ENCODE data around the gene RPL10A. TPM values are rescaled to one million over a fixed set of nuclear protein-coding genes. Genes with fewer than 3 reads are reported as not detected.

RPL10A gene
- total and polyA plus RNA-seq, 2 of the 8 experiments (the other 6 are each of a cell fraction or from before 2014, with no cell fraction given), result 1,893 to 2,948 TPM

DNA sequence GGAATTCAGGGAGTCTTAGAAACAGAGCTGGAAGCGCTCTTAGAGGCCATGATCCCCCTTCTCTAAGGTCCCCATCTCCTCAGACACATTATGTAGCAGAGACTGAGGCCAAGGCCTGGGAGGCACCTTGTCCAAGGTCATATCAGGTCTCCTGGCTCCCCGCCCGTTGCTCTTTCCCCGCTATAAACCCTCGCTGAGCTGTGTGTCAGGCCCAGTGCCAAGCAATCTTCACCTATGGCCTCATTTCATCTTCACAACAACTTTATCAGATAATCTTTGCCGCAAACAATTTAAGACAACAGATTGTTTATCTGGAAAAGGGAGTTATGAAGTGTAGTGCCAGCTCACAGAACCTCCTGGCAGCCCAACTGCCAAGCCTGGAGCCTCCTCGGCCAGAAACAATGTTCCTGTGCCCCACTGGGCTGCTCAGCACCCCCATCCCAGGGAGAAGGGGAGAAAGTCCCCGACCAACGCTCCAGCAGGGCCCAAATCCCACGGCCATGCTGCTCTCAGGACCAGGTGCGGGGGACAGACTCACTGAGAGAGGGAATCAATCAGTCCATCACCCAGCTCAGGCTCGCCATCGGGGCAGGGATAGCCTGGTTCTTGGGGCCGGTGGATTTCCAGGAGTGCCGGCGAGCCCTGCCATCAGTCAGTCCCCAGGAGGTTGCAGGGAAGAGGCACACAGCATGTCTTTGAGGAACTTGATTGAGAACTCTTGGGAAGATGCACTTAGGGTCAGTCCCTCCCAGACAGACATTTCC is 32.9 kb upstream of the RPL10A start:
- 91% methylated on average over 16 of the region's 16 CpGs; no CpG with 5 or more reads in 1 of the 2 experiments for WGBS, 2 experiments (ENCODE audit: extremely low coverage in 1 of 2, insufficient coverage in 1 of 2, insufficient read length in 1 of 2, insufficient replicate concordance in 2 of 2, low coverage in 1 of 2, low lambda C conversion rate in 2 of 2, missing lambda C conversion rate in 1 of 2)
- Histone ChIP-seq H2AFZ (ENCODE audit: low read length) (no peak overlapping the region), H4K8ac (ENCODE audit: extremely low read depth, insufficient read depth, low read length) (no peak overlapping the region), H3K18ac (ENCODE audit: extremely low read depth, low read length) (no peak overlapping the region), H3K36me3 (ENCODE audit: control insufficient read depth in 2 of 4, insufficient read depth in 4 of 4, low read length in 3 of 4) (no peaks in the 10 kb centered on the region), H2BK20ac (ENCODE audit: low read length) (no peak overlapping the region), H3K14ac (ENCODE audit: insufficient read length) (no peak overlapping the region), H3K27ac (ENCODE audit: low read depth, low read length) (no peak overlapping the region), H3K79me1 (ENCODE audit: low read depth, low read length) (no peaks in the 10 kb centered on the region), H3K27me3 (replicated peaks in 1 of 4; ENCODE audit: control insufficient read depth in 3 of 4, extremely low read depth in 1 of 4, insufficient read depth in 3 of 4, low read length in 3 of 4) (no peaks in the 10 kb centered on the region), H3K4me1 (replicated peaks in 1 of 4; ENCODE audit: control insufficient read depth in 3 of 4, insufficient read depth in 4 of 4, low read length in 3 of 4) (peaks cover 0 to 2% (median 0%) of the 10 kb centered on the region in 4 experiments; a peak in 1 of 7 replicates), H3K23ac (ENCODE audit: insufficient read length) (no peak overlapping the region), H4K5ac (ENCODE audit: insufficient read length, low read depth, low read length) (no peak overlapping the region), H2AK5ac (ENCODE audit: low read depth, low read length) (no peak overlapping the region), H3K4ac (replicated peaks; ENCODE audit: insufficient read length, low read depth, low read length) (no peak overlapping the region), H3K23me2 (ENCODE audit: low read depth, low read length) (no peaks in the 10 kb centered on the region), H2BK15ac (ENCODE audit: low read length) (0 out of 2 replicates have a peak overlapping the region, but pooled peaks have one; percentile 3), H2BK12ac (ENCODE audit: low read depth, low read length) (no peak overlapping the region), H4K20me1 (replicated peaks in 1 of 2; ENCODE audit: control insufficient read depth in 1 of 2, insufficient read depth in 2 of 2, low read length in 2 of 2) (no peaks in the 10 kb centered on the region), H4K91ac (replicated peaks; ENCODE audit: insufficient read length, low read length) (no peak overlapping the region), H3K4me3 (ENCODE audit: extremely low read depth in 1 of 4, insufficient read depth in 2 of 4, low read depth in 3 of 4, low read length in 4 of 4) (no peak overlapping the region), H3K79me2 (ENCODE audit: control insufficient read depth in 1 of 2, insufficient read depth in 2 of 2, low read length in 2 of 2) (no peaks in the 10 kb centered on the region), H3K56ac (replicated peaks; ENCODE audit: insufficient read length, low read depth, low read length) (no peak overlapping the region), H3K9ac (replicated peaks in 1 of 4; ENCODE audit: extremely low read depth in 1 of 4, low read depth in 3 of 4, low read length in 3 of 4) (no peak overlapping the region), H3K4me2 (ENCODE audit: insufficient read depth in 1 of 2, low read depth in 2 of 2, low read length in 2 of 2) (no peak overlapping the region), H2BK5ac (ENCODE audit: low read depth, low read length) (no peak overlapping the region), H3K9me3 (ENCODE audit: insufficient read depth in 2 of 2, low read depth in 1 of 2, low read length in 1 of 2) (no peaks in the 10 kb centered on the region), H2BK120ac (replicated peaks; ENCODE audit: low read depth, low read length) (no peak overlapping the region)
- FAIRE-seq (no peak), DNase-seq (ENCODE audit: low read depth in 1 of 2, low spot score in 2 of 2) (no peak)
- ChIA-PET CTCF (ENCODE audit: partially characterized antibody) (interaction anchor here (0.5 to 15.8 kb wide), 13 partner anchors 8 to 489 kb away, joined by 3 to 138 read pairs (median 5); partner anchors contain the start of genes DEF6 and PPARD), POLR2A (ENCODE audit: partially characterized antibody) (interaction anchor here (1.0 kb wide), 1 partner anchor 176 kb away, joined by 3 read pairs; the partner anchor contains the start of gene ZNF76)
- TF ChIP-seq FOSL1 (IDR thresholded peaks at IDR 0.05; ENCODE audit: insufficient read depth, low read depth, low read length) (no peak), CBX5 (IDR thresholded peaks at IDR 0.05; ENCODE audit: low read depth, low read length) (no peak), POU5F1 (IDR thresholded peaks at IDR 0.05; ENCODE audit: low read depth, low read length) (no peak), RAD21 (IDR thresholded peaks at IDR 0.05 in 1 of 2, conservative IDR thresholded peaks at IDR 0.05 in 1 of 2; ENCODE audit: low read depth in 2 of 2, low read length in 2 of 2) (no peak), NANOG (IDR thresholded peaks at IDR 0.05; ENCODE audit: insufficient read depth, low read depth, low read length, poor library complexity, severe bottlenecking) (no peak), SRF (IDR thresholded peaks at IDR 0.05; ENCODE audit: low read depth, low read length) (no peak), EZH2 (IDR thresholded peaks at IDR 0.05; ENCODE audit: low read depth, low read length, severe bottlenecking) (no peak), MAX (IDR thresholded peaks at IDR 0.05) (no peak), ATF3 (IDR thresholded peaks at IDR 0.05; ENCODE audit: insufficient read depth, low read depth, low read length) (no peak), BACH1 (IDR thresholded peaks at IDR 0.05; ENCODE audit: low read length) (no peak), PHF8 (conservative IDR thresholded peaks at IDR 0.05; ENCODE audit: low read depth, low read length) (no peak)

All from H1 (cell line).